ENCODE measurements around the gene CCNB1.

DNA sequence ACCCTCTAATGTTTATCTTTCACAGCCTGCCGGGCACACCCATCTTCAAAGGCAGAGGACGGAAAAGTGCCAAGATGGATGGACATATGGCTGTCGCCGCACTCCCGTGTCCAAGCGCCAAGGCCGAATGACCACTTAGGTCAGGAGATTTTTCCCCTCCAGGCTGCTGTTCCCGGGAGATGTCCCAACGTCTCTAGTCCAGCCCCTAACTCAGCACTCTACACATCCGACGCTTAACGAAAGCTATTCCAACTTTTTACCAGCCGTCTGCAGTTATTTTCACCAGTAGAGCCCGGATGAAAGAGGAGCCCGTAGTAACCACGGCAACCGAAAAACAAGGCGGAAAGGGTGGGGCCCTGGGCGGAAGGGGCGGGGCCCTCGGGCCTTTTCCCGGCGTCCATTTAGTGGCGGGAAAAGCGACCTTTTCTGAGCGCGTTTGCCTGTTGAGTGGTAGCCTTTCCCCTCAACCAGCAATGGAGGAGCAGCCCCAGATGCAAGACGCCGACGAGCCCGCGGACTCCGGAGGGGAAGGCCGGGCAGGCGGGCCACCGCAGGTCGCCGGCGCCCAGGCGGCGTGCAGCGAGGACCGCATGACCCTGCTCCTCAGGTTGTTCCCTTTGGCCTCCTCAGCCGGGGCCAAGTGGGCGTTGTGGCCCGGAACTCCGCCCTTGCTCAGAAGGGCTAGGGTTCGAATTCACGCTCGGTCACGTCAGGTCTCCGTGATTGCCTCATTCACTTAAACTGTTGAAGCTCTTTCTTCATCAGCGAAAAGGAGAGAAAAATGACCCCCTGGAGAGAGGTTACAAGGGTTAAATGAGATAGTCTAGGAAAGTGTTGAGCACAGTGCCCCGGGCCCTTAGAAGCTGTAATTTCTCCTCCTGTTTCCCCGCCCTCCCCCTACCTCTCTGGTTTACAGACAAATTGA lies 22.5 kb downstream of the CCNB1 start, which contains the start of gene CENPH:
- no peak for TF ChIP-seq CTCF (IDR thresholded peaks at IDR 0.05)
- no peak for TF ChIP-seq POLR2A (IDR thresholded peaks at IDR 0.05)
